OCI-LY7 (cell line): ENCODE measurements around the gene HPCA. TPM values are rescaled to one million over a fixed set of nuclear protein-coding genes. Genes with fewer than 3 reads are reported as not detected.

Experiments
- BruUV-seq: library from RNA; stranded (reverse); fragments of 400-500 nt; replicated peaks from 2 replicates; lab custom pipeline; 2021; lab: Mats Ljungman, UMichigan
- CTCF ChIA-PET: fragments of 300-600 bp; sonication (Branson Sonifier 250); formaldehyde crosslinking; loops from one replicate; lab custom pipeline; 2022; ENCODE audit warnings: antibody characterized with exemption; ENCODE audit not compliant: unreplicated experiment; lab: Charles Lee
- POLR2A ChIA-PET: fragments of 300-600 bp; sonication (Branson Sonifier 250); formaldehyde crosslinking; loops from one replicate; lab custom pipeline; 2022; ENCODE audit warnings: antibody characterized with exemption; lab: Charles Lee
- DNase-seq: peaks from one replicate; pipeline ENCODE4 v3.0.0-alpha.2; 2015; ENCODE audit warnings: low spot score
- H2AFZ ChIP-seq: fragments of 200-600 bp; sonication (generic), shearing (Covaris generic); 2 replicates; pipeline ENCODE4 v1.6.1; 2014; ENCODE audit warnings: mild to moderate bottlenecking, antibody characterized with exemption, low read length, moderate library complexity
- H3K27ac ChIP-seq: fragments of 200-600 bp; sonication (generic); 2 replicates; pipeline ENCODE4 v1.5.1; 2014; ENCODE audit warnings: mixed run types, low read depth, mild to moderate bottlenecking, moderate library complexity, low read length, inconsistent platforms; ENCODE audit not compliant: poor library complexity, severe bottlenecking
- H3K36me3 ChIP-seq: fragments of 200-600 bp; sonication (generic); 2 replicates; pipeline ENCODE4 v1.6.1; 2014; ENCODE audit warnings: mild to moderate bottlenecking, antibody characterized with exemption, low read length, moderate library complexity, mixed read lengths; ENCODE audit not compliant: insufficient read depth
- H3K4me1 ChIP-seq: fragments of 200-600 bp; sonication (generic); 2 replicates; pipeline ENCODE4 v1.5.1; 2014; ENCODE audit warnings: mild to moderate bottlenecking, low read length; ENCODE audit not compliant: insufficient read depth, poor library complexity, severe bottlenecking
- H3K4me2 ChIP-seq: fragments of 200-600 bp; sonication (generic); 2 replicates; pipeline ENCODE4 v1.6.1; 2014; ENCODE audit warnings: mild to moderate bottlenecking, low read length
- H3K4me3 ChIP-seq: fragments of 200-600 bp; sonication (generic); 2 replicates; pipeline ENCODE4 v1.5.1; 2014; ENCODE audit warnings: mild to moderate bottlenecking, low read depth, low read length; ENCODE audit not compliant: poor library complexity, severe bottlenecking
- H3K79me2 ChIP-seq: fragments of 200-600 bp; sonication (generic); 2 replicates; pipeline ENCODE4 v1.6.1; 2016; ENCODE audit warnings: low read depth, mild to moderate bottlenecking, low read length, moderate library complexity, mixed read lengths; ENCODE audit not compliant: insufficient read depth
- H3K9me2 ChIP-seq: fragments of 200-600 bp; sonication (generic); 2 replicates; pipeline ENCODE4 v1.6.1; 2016; ENCODE audit warnings: mild to moderate bottlenecking, low read length, mixed read lengths; ENCODE audit not compliant: insufficient read depth
- H3K9me3 ChIP-seq: fragments of 200-600 bp; sonication (generic); 2 replicates; pipeline ENCODE4 v1.6.1; 2014; ENCODE audit warnings: mild to moderate bottlenecking, mixed run types, low read length, mixed read lengths
- H4K20me1 ChIP-seq: fragments of 200-600 bp; sonication (generic); 2 replicates; pipeline ENCODE4 v1.6.1; 2014; ENCODE audit warnings: mild to moderate bottlenecking, antibody characterized with exemption, low read length, moderate library complexity, mixed read lengths; ENCODE audit not compliant: insufficient read depth
- CTCF ChIP-seq: fragments of 200-600 bp; sonication (generic); conservative IDR thresholded peaks from 2 replicates; pipeline ENCODE4 v1.5.1; 2014; ENCODE audit warnings: mild to moderate bottlenecking, antibody characterized with exemption, low read length, moderate library complexity, mixed read lengths
- EZH2phosphoT487 ChIP-seq: fragments of 200-600 bp; sonication (generic); IDR thresholded peaks from 2 replicates; pipeline ENCODE4 v1.6.1; 2018; ENCODE audit warnings: low read depth, borderline replicate concordance, mild to moderate bottlenecking, mixed run types, antibody characterized with exemption, low read length, moderate library complexity, mixed read lengths
- intact Hi-C: fragments of 100-400 bp; cut with micrococcal nuclease; formaldehyde crosslinking; loops from one replicate; pipeline ENCODE4 v1.10.0; 2022; ENCODE audit not compliant: unreplicated experiment
- total RNA-seq, 2 experiments: library from RNA; depleted of rRNA in 1 of 2; stranded (reverse); fragments of >200 nt in 1 of 2; shearing (Covaris generic) in 1 of 2; gene quantifications; 2 replicates each; pipeline ENCODE4 v1.2.3, GENCODE V29; 2014 to 2022

Gene HPCA
- total RNA-seq, 2 experiments from 2014 or later = 0.36 to 3.3 TPM

GRCh38 chr1:32929366-32929765 is 43.1 kb downstream of the HPCA start:
- Histone ChIP-seq H3K4me2 (no peak overlapping the region), H3K36me3 (peaks cover 14% of the 10 kb centered on the region), H4K20me1 (no peaks in the 10 kb centered on the region), H3K79me2 (no peaks in the 10 kb centered on the region), H3K27ac (no peak overlapping the region), H3K4me3 (no peak overlapping the region), H3K9me3 (no peaks in the 10 kb centered on the region), H3K4me1 (peaks cover 5% of the 10 kb centered on the region), H2AFZ (no peak overlapping the region), H3K9me2 (no peaks in the 10 kb centered on the region)
- BruUV-seq = no TSS peak
- ChIA-PET POLR2A (interaction anchor here (0.9 kb wide), 1 partner anchor 423 kb away, joined by 3 read pairs; no protein-coding TSS in a partner anchor), CTCF (no interaction called here)
- no peak for TF ChIP-seq EZH2phosphoT487
- TF ChIP-seq CTCF = no peak
- intact Hi-C loops = no loop called here
- no peak for DNase-seq

DNA sequence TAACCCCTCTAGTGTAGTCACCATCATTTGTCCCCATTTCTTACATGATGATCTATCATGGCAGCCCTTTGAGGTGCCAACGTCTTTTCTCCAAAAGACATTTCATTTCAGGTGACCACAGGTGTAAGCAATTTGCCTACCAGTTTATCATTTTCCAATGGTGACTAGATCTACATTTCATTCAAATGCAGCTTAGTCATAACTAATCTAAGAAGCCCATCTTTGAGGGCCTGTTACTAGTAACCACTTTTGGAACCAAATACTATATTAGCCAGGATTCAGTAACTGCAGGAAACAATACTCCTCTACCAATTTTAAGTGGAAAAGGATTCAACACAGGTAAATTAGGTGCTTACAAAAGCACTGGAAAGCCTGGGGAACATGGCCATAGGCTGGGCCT is 45.5 kb downstream of the HPCA start:
- ChIA-PET CTCF (no interaction called here), POLR2A (no interaction called here)
- Histone ChIP-seq H3K4me1 (peaks cover 5% of the 10 kb centered on the region), H3K79me2 (no peaks in the 10 kb centered on the region), H3K36me3 (peaks cover 37% of the 10 kb centered on the region), H3K4me2 (no peak overlapping the region), H3K9me2 (no peaks in the 10 kb centered on the region), H3K9me3 (no peaks in the 10 kb centered on the region), H3K4me3 (no peak overlapping the region), H4K20me1 (no peaks in the 10 kb centered on the region), H3K27ac (no peak overlapping the region), H2AFZ (no peak overlapping the region)
- no peak for DNase-seq
- BruUV-seq = no TSS peak
- TF ChIP-seq CTCF = no peak
- no peak for TF ChIP-seq EZH2phosphoT487
- intact Hi-C loops = loop anchor here (2.0 kb wide), 1 partner anchor 75 kb away; no protein-coding TSS in a partner anchor

DNA sequence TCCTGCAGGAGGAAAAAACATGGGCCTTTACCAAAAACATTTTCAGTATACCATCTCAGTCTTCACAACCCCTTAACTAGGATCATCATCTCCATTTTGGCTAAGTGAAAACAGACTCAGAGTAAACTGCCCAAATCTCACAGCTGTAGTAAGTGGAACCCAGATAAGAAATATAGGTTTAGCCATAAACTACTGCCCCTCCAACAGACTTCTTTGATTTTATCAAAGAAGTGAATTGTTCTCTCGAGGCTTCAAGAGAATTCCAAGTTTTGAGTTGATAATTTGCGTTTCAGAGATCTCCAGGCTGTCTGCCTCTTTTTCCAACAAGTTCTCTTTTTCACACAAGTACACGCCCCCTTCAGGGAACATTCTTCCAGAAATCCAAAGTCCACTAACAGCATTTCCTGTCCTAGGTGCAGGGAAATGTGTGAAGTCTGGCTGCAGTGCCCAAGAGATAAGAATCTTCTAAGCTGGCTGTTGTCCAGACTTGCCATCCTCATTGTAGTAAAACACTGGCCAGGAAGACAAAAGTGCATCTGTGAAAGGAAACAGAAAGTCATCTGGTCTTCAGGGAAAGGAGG is 47.5 kb downstream of the HPCA start:
- H3K4me1 ChIP-seq = peaks cover 5% of the 10 kb centered on the region
- no peak overlapping the region for H3K4me3 ChIP-seq
- peaks cover 56% of the 10 kb centered on the region for H3K36me3 ChIP-seq
- CTCF ChIA-PET = no interaction called here
- H3K79me2 ChIP-seq = no peaks in the 10 kb centered on the region
- POLR2A ChIA-PET = no interaction called here
- DNase-seq = no peak
- H2AFZ ChIP-seq = no peak overlapping the region
- H4K20me1 ChIP-seq = no peaks in the 10 kb centered on the region
- intact Hi-C loops = loop anchor here (1.0 to 2.0 kb wide), 3 partner anchors 73 to 152 kb away; no protein-coding TSS in a partner anchor
- no peaks in the 10 kb centered on the region for H3K9me2 ChIP-seq
- H3K4me2 ChIP-seq = no peak overlapping the region
- BruUV-seq = no TSS peak
- no peaks in the 10 kb centered on the region for H3K9me3 ChIP-seq
- H3K27ac ChIP-seq = no peak overlapping the region
- TF ChIP-seq CTCF (no peak; the same call in 1 of the 2 replicates), EZH2phosphoT487 (no peak)
